ENCODE measurements around the gene PRTG.
"Not testable (repeated sequence)": the region's sequence is repeated elsewhere in the genome, so short reads cannot be mapped to it uniquely, and the experiment has no call there.

The PRTG gene

GRCh38 chr15:55742927-55743728 is at the start of gene PRTG:
Gene PRTG (minus strand): TSS chr15:55743152. CDS start chr15:55742931, 221 bp downstream.
- ATAC-seq: no peak

GRCh38 chr15:55791551-55792400 is 48.8 kb upstream of the PRTG start:
- no peak for ATAC-seq
- no peak for DNase-seq

More at GRCh38 chr15:55742927-55743728, at the start of gene PRTG:
- peak; percentile 8 for DNase-seq

- DNase-seq (peak; percentile 74), ATAC-seq (no peak)
Observed at GRCh38 chr15:55789066-55789660, 46.2 kb upstream of the PRTG start.

- ATAC-seq: no peak
- DNase-seq: no peak
Observed at GRCh38 chr15:55786341-55786740, 43.4 kb upstream of the PRTG start.

- not testable (repeated sequence) for DNase-seq, ATAC-seq
Observed at GRCh38 chr15:55785593-55785992, 42.6 kb upstream of the PRTG start.

- ATAC-seq: no peak
- no peak for DNase-seq
Observed at GRCh38 chr15:55784286-55784685, 41.3 kb upstream of the PRTG start.

GRCh38 chr15:55782901-55783300 is 39.9 kb upstream of the PRTG start:
- no peak for DNase-seq
- no peak for ATAC-seq

GRCh38 chr15:55780292-55780691 is 37.3 kb upstream of the PRTG start:
- no peak for ATAC-seq

GRCh38 chr15:55778932-55779331 is 36.0 kb upstream of the PRTG start:
- no peak for ATAC-seq
- DNase-seq: no peak

More at GRCh38 chr15:55780292-55780691, 37.3 kb upstream of the PRTG start:
- no peak for DNase-seq

- ATAC-seq (no peak), DNase-seq (no peak)
Observed at GRCh38 chr15:55775316-55775715, 32.4 kb upstream of the PRTG start.

GRCh38 chr15:55774113-55774970 is 31.4 kb upstream of the PRTG start:
- DNase-seq: peak; percentile 57
- ATAC-seq: no peak

GRCh38 chr15:55770806-55771205 is 27.9 kb upstream of the PRTG start:
- no peak for DNase-seq
- no peak for ATAC-seq

- ATAC-seq (no peak), DNase-seq (no peak)
Observed at GRCh38 chr15:55770261-55770660, 27.3 kb upstream of the PRTG start.

- ATAC-seq: no peak
- DNase-seq: no peak
Observed at GRCh38 chr15:55768670-55769185, 25.8 kb upstream of the PRTG start.

- ATAC-seq (peak; percentile 23), DNase-seq (no peak)
Observed at GRCh38 chr15:55766676-55767075, 23.7 kb upstream of the PRTG start.

- DNase-seq (no peak), ATAC-seq (no peak)
Observed at GRCh38 chr15:55764398-55764797, 21.4 kb upstream of the PRTG start.

GRCh38 chr15:55758580-55758986 is 15.6 kb upstream of the PRTG start:
- ATAC-seq: no peak

GRCh38 chr15:55753433-55753832 is 10.5 kb upstream of the PRTG start:
- not testable (repeated sequence) for ATAC-seq, DNase-seq

More at GRCh38 chr15:55758580-55758986, 15.6 kb upstream of the PRTG start:
- DNase-seq: no peak

GRCh38 chr15:55750706-55751105 is 7.8 kb upstream of the PRTG start:
- no peak for DNase-seq

GRCh38 chr15:55743729-55744655 is 1.0 kb upstream of the PRTG start:
- no peak for ATAC-seq

More at GRCh38 chr15:55750706-55751105, 7.8 kb upstream of the PRTG start:
- no peak for ATAC-seq

More at GRCh38 chr15:55743729-55744655, 1.0 kb upstream of the PRTG start:
- DNase-seq: no peak

Measured in stimulated activated naive CD8-positive, alpha-beta T cell treated with anti-CD3 and anti-CD28 coated beads, Interleukin-15, Interleukin-2, amounts not matched to agents 100 U/mL and 50 U/mL, for 24 hours (primary cell).